HCT116 (cell line): ENCODE measurements around the gene ITGA11. TPM values are rescaled to one million over a fixed set of nuclear protein-coding genes. Genes with fewer than 3 reads are reported as not detected.

Source experiments
- ATAC-seq: fragments of 200-7000 bp; cut with Tn5 transposase; 2 replicates; pipeline ENCODE4 v1.9.1; 2020; ENCODE audit warnings: mild to moderate bottlenecking, moderate library complexity
- BruUV-seq: library from RNA; stranded (reverse); fragments of 400-500 nt; replicated peaks from 2 replicates; lab custom pipeline; 2021; lab: Mats Ljungman, UMichigan
- CTCF ChIA-PET: fragments of 300-600 bp; sonication (Branson Sonifier 250); formaldehyde crosslinking; loops from one replicate; lab custom pipeline; 2021; ENCODE audit warnings: antibody characterized with exemption; lab: Charles Lee
- POLR2A ChIA-PET: fragments of 300-600, 350-600 bp; sonication (Branson Sonifier 250); formaldehyde crosslinking; loops from one replicate; lab custom pipeline; 2021; ENCODE audit warnings: antibody characterized with exemption; lab: Charles Lee
- RAD21 ChIA-PET, 2 experiments: fragments of 300-600 bp; sonication (Branson Sonifier 250); formaldehyde crosslinking; loops; one replicate each; lab custom pipeline; 2023; ENCODE audit warnings: low total read pairs in 2 of 2; ENCODE audit not compliant: uncharacterized antibody in 2 of 2, unreplicated experiment in 2 of 2, low non-redundant PET in 1 of 2; lab: Charles Lee
- DNase-seq: peaks from one replicate; pipeline ENCODE4 v3.0.0-alpha.2; 2010; ENCODE audit warnings: low read depth, low spot score
- H2AFZ ChIP-seq: fragments of 200-600 bp; shearing (Covaris generic), sonication (generic); 2 replicates; pipeline ENCODE4 v1.6.1; 2017; ENCODE audit warnings: low read depth, mixed run types, mixed read lengths, antibody characterized with exemption, low read length; ENCODE audit not compliant: poor library complexity, severe bottlenecking
- H3K27ac ChIP-seq: 2 replicates; pipeline ENCODE4 v1.5.1; 2012; ENCODE audit warnings: low read depth, low read length
- H3K27me3 ChIP-seq: fragments of 200-600 bp; sonication (generic); 2 replicates; pipeline ENCODE4 v1.6.1; 2016; ENCODE audit warnings: mixed run types, low read length, mixed read lengths; ENCODE audit not compliant: insufficient read depth
- H3K36me3 ChIP-seq, 2 experiments: fragments of 200-500 bp in 1 of 2; fragments of 200-600 bp in 1 of 2; sonication (Bioruptor generic) in 1 of 2; sonication (generic) in 1 of 2; 2 replicates each; pipeline versions ENCODE4 v1.5.1 to v1.6.1; 2014 to 2016; ENCODE audit warnings: low read length in 2 of 2, inconsistent platforms in 1 of 2, mixed read lengths in 1 of 2, mixed run types in 1 of 2; ENCODE audit not compliant: insufficient read depth in 2 of 2, control insufficient read depth in 1 of 2
- H3K4me1 ChIP-seq, 2 experiments: fragments of 200-600 bp in 1 of 2; sonication (generic) in 1 of 2; 2 replicates each; pipeline versions ENCODE4 v1.5.1 to v1.6.1; 2012 to 2017; ENCODE audit warnings: low read length in 2 of 2, inconsistent platforms in 1 of 2, mild to moderate bottlenecking in 1 of 2, mixed read lengths in 1 of 2, mixed run types in 1 of 2, moderate library complexity in 1 of 2; ENCODE audit not compliant: insufficient read depth in 2 of 2, control insufficient read depth in 1 of 2
- H3K4me2 ChIP-seq: fragments of 200-600 bp; sonication (generic); 2 replicates; pipeline ENCODE4 v1.6.1; 2017; ENCODE audit warnings: mixed run types, low read length, mixed read lengths
- H3K4me3 ChIP-seq, 2 experiments: fragments of 200-600 bp in 1 of 2; sonication (generic) in 1 of 2; replicated peaks in 1 of 2; 2 replicates each; pipeline ENCODE4 v1.5.1; 2011 to 2016; ENCODE audit warnings: low read length in 2 of 2, control low read depth in 1 of 2, low read depth in 1 of 2, mild to moderate bottlenecking in 1 of 2, mixed read lengths in 1 of 2, mixed run types in 1 of 2
- H3K79me2 ChIP-seq: fragments of 200-600 bp; sonication (generic); 2 replicates; pipeline ENCODE4 v1.6.1; 2017; ENCODE audit warnings: mild to moderate bottlenecking, mixed run types, low read length, moderate library complexity, mixed read lengths; ENCODE audit not compliant: insufficient read depth
- H3K9ac ChIP-seq: fragments of 200-600 bp; sonication (generic); 2 replicates; pipeline ENCODE4 v1.6.1; 2016; ENCODE audit warnings: low read length, mixed read lengths
- H3K9me2 ChIP-seq: fragments of 200-600 bp; sonication (generic), shearing (Covaris generic); 2 replicates; pipeline ENCODE4 v1.6.1; 2017; ENCODE audit warnings: mixed run types, mild to moderate bottlenecking, moderate library complexity; ENCODE audit not compliant: insufficient read depth
- H3K9me3 ChIP-seq, 2 experiments: fragments of 200-500 bp in 1 of 2; fragments of 200-600 bp in 1 of 2; sonication (Bioruptor generic) in 1 of 2; sonication (generic) in 1 of 2; 2 replicates each; pipeline ENCODE4 v1.6.1; 2014 to 2017; ENCODE audit warnings: low read length in 2 of 2, mixed read lengths in 2 of 2, inconsistent platforms in 1 of 2, low read depth in 1 of 2, mild to moderate bottlenecking in 1 of 2, mixed run types in 1 of 2, moderate library complexity in 1 of 2; ENCODE audit not compliant: control insufficient read depth in 1 of 2, insufficient read depth in 1 of 2
- H4K20me1 ChIP-seq: fragments of 200-600 bp; sonication (generic), shearing (Covaris generic); 2 replicates; pipeline ENCODE4 v1.6.1; 2017; ENCODE audit warnings: mixed run types, mild to moderate bottlenecking, moderate library complexity; ENCODE audit not compliant: insufficient read depth
- CBX3 ChIP-seq: IDR thresholded peaks from 2 replicates; pipeline ENCODE4 v1.6.1; 2012; ENCODE audit warnings: low read depth
- EZH2phosphoT487 ChIP-seq: fragments of 200-600 bp; IDR thresholded peaks from 2 replicates; pipeline ENCODE4 v1.6.1; 2018; ENCODE audit warnings: antibody characterized with exemption, borderline replicate concordance
- JUND ChIP-seq: IDR thresholded peaks from 2 replicates; pipeline ENCODE4 v1.6.1; 2012
- POLR2A ChIP-seq: IDR thresholded peaks from 2 replicates; pipeline ENCODE4 v1.7.0; 2011; ENCODE audit warnings: borderline replicate concordance; ENCODE audit not compliant: insufficient read depth, insufficient read length; ENCODE audit errors: extremely low read depth
- RAD21 ChIP-seq: IDR thresholded peaks from 2 replicates; pipeline ENCODE4 v1.6.1; 2012; ENCODE audit warnings: low read depth, mild to moderate bottlenecking
- REST ChIP-seq: IDR thresholded peaks from 2 replicates; pipeline ENCODE4 v1.6.1; 2012; ENCODE audit warnings: low read depth
- SIN3A ChIP-seq: IDR thresholded peaks from 2 replicates; pipeline ENCODE4 v1.6.1; 2012; ENCODE audit warnings: low read depth
- TCF7L2 ChIP-seq: IDR thresholded peaks from 2 replicates; pipeline ENCODE4 v1.7.0; 2011; ENCODE audit warnings: borderline replicate concordance, inconsistent platforms; ENCODE audit not compliant: insufficient read depth, insufficient read length; ENCODE audit errors: extremely low read depth
- ZFX ChIP-seq: fragments of 450-650 bp; IDR thresholded peaks from 2 replicates; pipeline ENCODE4 v1.6.1; 2017
- ZNF274 ChIP-seq: fragments of 200-500 bp; sonication (Bioruptor generic); IDR thresholded peaks from 2 replicates; pipeline ENCODE4 v1.6.1; 2014; ENCODE audit warnings: mild to moderate bottlenecking, low read depth, low read length, inconsistent platforms
- intact Hi-C: fragments of 100-400 bp; cut with micrococcal nuclease; formaldehyde crosslinking; loops from 2 replicates; pipeline ENCODE4 v1.10.0; 2022
- total RNA-seq: library from RNA; stranded (reverse); gene quantifications from one replicate; pipeline ENCODE4 v1.2.1, GENCODE V29; 2021; ENCODE audit not compliant: unreplicated experiment
- TF ChIP-seq, protein P1 (sequence below): IDR thresholded peaks from 2 replicates; pipeline ENCODE4 v1.6.1; 2011; ENCODE audit warnings: mild to moderate bottlenecking, low read length, moderate library complexity; ENCODE audit not compliant: insufficient replicate concordance; ENCODE audit errors: extremely low read depth
- TF ChIP-seq, protein P2 (sequence below), 3 experiments: fragments of 200-600 bp in 1 of 3; sonication (generic) in 1 of 3; IDR thresholded peaks in 2 of 3; conservative IDR thresholded peaks in 1 of 3; 2 replicates each; pipeline ENCODE4 v1.5.1; 2012 to 2017; ENCODE audit warnings: low read depth in 2 of 3, low read length in 2 of 3, antibody characterized with exemption in 1 of 3, borderline replicate concordance in 1 of 3, control low read depth in 1 of 3, mild to moderate bottlenecking in 1 of 3, mixed read lengths in 1 of 3, mixed run types in 1 of 3, moderate library complexity in 1 of 3; ENCODE audit not compliant: insufficient read depth in 1 of 3

Gene ITGA11
- total RNA-seq, 1 experiment from 2014 or later: not detected

DNA sequence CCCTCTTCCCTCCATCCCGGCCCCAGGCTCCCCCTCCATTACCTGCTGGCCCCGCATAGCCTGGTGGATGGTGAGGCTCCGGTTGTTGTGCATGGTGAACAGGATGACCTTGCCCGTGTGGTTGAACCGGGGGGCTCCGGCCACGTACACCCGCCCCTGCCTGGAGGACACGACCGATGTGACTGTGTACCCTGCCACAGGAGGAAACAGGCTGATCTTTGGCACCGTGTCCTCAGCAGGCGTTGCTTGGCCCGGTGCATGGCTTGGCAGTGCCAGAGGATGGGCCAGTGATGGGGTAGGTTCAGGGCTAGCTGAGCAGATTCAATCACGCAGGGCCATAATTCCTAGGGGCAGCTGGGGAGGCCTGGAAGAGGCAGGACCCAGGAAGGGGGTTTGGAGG is 96.3 kb downstream of the ITGA11 start:
- TF ChIP-seq TCF7L2 (no peak), SIN3A (no peak), JUND (no peak), RAD21 (no peak), CBX3 (no peak), ZNF274 (no peak)
- no peak overlapping the region for H3K4me2 ChIP-seq
- ChIA-PET RAD21 (no interaction called here), POLR2A (no interaction called here), CTCF (no interaction called here)
- H3K27me3 ChIP-seq: no peaks in the 10 kb centered on the region
- no peaks in the 10 kb centered on the region for H3K36me3 ChIP-seq
- no peak overlapping the region for H2AFZ ChIP-seq
- no peaks in the 10 kb centered on the region for H3K79me2 ChIP-seq
- H3K9ac ChIP-seq: no peak overlapping the region
- no peaks in the 10 kb centered on the region for H4K20me1 ChIP-seq
- H3K27ac ChIP-seq: no peak overlapping the region
- no peak for ATAC-seq
- BruUV-seq: no TSS peak
- intact Hi-C loops: no loop called here
- H3K4me3 ChIP-seq: no peak overlapping the region
- H3K9me2 ChIP-seq: no peaks in the 10 kb centered on the region
- no peaks in the 10 kb centered on the region for H3K9me3 ChIP-seq
- DNase-seq: no peak
- H3K4me1 ChIP-seq: peaks cover 0 to 8% of the 10 kb centered on the region in 2 experiments; a peak in 2 of 4 replicates

- H3K27me3 ChIP-seq: no peaks in the 10 kb centered on the region
- intact Hi-C loops: no loop called here
- H3K79me2 ChIP-seq: no peaks in the 10 kb centered on the region
- peaks cover 0 to 8% of the 10 kb centered on the region in 2 experiments; a peak in 2 of 4 replicates for H3K4me1 ChIP-seq
- H3K27ac ChIP-seq: no peak overlapping the region
- no peak for DNase-seq
- no peak for ATAC-seq
- BruUV-seq: no TSS peak
- CTCF ChIA-PET: no interaction called here
- H3K4me3 ChIP-seq: no peak overlapping the region
- RAD21 ChIA-PET: no interaction called here
- no peaks in the 10 kb centered on the region for H4K20me1 ChIP-seq
- no peak overlapping the region for H3K9ac ChIP-seq
- H3K4me2 ChIP-seq: no peak overlapping the region
- POLR2A ChIA-PET: no interaction called here
- no peaks in the 10 kb centered on the region for H3K9me3 ChIP-seq
- H3K9me2 ChIP-seq: no peaks in the 10 kb centered on the region
- H2AFZ ChIP-seq: no peak overlapping the region
- H3K36me3 ChIP-seq: no peaks in the 10 kb centered on the region
- TF ChIP-seq TCF7L2: no peak
- TF ChIP-seq, protein P1, sequence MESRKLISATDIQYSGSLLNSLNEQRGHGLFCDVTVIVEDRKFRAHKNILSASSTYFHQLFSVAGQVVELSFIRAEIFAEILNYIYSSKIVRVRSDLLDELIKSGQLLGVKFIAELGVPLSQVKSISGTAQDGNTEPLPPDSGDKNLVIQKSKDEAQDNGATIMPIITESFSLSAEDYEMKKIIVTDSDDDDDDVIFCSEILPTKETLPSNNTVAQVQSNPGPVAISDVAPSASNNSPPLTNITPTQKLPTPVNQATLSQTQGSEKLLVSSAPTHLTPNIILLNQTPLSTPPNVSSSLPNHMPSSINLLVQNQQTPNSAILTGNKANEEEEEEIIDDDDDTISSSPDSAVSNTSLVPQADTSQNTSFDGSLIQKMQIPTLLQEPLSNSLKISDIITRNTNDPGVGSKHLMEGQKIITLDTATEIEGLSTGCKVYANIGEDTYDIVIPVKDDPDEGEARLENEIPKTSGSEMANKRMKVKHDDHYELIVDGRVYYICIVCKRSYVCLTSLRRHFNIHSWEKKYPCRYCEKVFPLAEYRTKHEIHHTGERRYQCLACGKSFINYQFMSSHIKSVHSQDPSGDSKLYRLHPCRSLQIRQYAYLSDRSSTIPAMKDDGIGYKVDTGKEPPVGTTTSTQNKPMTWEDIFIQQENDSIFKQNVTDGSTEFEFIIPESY: no peak
- TF ChIP-seq SIN3A: no peak
- TF ChIP-seq, protein P2, sequence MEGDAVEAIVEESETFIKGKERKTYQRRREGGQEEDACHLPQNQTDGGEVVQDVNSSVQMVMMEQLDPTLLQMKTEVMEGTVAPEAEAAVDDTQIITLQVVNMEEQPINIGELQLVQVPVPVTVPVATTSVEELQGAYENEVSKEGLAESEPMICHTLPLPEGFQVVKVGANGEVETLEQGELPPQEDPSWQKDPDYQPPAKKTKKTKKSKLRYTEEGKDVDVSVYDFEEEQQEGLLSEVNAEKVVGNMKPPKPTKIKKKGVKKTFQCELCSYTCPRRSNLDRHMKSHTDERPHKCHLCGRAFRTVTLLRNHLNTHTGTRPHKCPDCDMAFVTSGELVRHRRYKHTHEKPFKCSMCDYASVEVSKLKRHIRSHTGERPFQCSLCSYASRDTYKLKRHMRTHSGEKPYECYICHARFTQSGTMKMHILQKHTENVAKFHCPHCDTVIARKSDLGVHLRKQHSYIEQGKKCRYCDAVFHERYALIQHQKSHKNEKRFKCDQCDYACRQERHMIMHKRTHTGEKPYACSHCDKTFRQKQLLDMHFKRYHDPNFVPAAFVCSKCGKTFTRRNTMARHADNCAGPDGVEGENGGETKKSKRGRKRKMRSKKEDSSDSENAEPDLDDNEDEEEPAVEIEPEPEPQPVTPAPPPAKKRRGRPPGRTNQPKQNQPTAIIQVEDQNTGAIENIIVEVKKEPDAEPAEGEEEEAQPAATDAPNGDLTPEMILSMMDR (IDR thresholded peaks at IDR 0.05 in 2 of 3, conservative IDR thresholded peaks at IDR 0.05 in 1 of 3; ENCODE audit: borderline replicate concordance in 1 of 3, insufficient read depth in 1 of 3, low read depth in 2 of 3, low read length in 2 of 3): no peak
- no peak for TF ChIP-seq CBX3
- TF ChIP-seq ZNF274: no peak
- no peak for TF ChIP-seq EZH2phosphoT487
- no peak for TF ChIP-seq REST
- no peak for TF ChIP-seq POLR2A
- TF ChIP-seq ZFX: no peak
Measured at GRCh38 chr15:68335251-68335650, 96.7 kb downstream of the ITGA11 start.
